ENCODE measurements around the gene CYBRD1.

DNA sequence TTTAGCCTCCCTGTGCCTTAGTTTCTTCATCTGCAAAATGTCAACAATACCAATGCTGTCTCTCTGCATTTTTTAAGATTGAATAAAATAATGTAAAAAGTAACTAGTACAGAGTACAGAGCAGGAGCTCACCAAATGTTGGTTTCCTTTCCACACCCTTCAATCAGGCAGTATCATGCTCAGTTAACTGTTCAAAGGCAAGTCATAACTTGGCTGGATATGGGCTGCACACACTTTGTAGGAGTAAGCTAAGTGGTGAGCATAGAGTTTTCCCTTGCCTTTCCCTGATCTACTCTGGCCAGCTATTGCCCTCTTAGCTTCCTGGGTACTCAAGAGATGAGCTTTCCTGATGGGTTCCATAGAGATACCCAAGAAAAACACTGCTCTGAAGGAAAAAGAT, 77.9 kb downstream of the CYBRD1 start:
- TF ChIP-seq, protein P1, sequence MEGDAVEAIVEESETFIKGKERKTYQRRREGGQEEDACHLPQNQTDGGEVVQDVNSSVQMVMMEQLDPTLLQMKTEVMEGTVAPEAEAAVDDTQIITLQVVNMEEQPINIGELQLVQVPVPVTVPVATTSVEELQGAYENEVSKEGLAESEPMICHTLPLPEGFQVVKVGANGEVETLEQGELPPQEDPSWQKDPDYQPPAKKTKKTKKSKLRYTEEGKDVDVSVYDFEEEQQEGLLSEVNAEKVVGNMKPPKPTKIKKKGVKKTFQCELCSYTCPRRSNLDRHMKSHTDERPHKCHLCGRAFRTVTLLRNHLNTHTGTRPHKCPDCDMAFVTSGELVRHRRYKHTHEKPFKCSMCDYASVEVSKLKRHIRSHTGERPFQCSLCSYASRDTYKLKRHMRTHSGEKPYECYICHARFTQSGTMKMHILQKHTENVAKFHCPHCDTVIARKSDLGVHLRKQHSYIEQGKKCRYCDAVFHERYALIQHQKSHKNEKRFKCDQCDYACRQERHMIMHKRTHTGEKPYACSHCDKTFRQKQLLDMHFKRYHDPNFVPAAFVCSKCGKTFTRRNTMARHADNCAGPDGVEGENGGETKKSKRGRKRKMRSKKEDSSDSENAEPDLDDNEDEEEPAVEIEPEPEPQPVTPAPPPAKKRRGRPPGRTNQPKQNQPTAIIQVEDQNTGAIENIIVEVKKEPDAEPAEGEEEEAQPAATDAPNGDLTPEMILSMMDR (IDR thresholded peaks at IDR 0.05) = no peak
- TF ChIP-seq POLR2A (IDR thresholded peaks at IDR 0.05) = no peak

Measured in esophagus squamous epithelium (tissue), 4 donors.